K562 (cell line): ENCODE results near the gene CTSF. TPM values are rescaled to one million over a fixed set of nuclear protein-coding genes. Genes with fewer than 3 reads are reported as not detected.

Source experiments
- BCL6 ChIP-seq: fragments of 250-450 bp; sonication (Bioruptor Pico); IDR thresholded peaks from 2 replicates; pipeline ENCODE4 v1.4.0; 2020
- BMI1 ChIP-seq: fragments of 150-350 bp; IDR thresholded peaks from 2 replicates; pipeline ENCODE4 v1.6.1; 2014; ENCODE audit warnings: low read length
- BRD4 ChIP-seq: fragments of 200-600 bp; sonication (generic); IDR thresholded peaks from 2 replicates; pipeline ENCODE4 v1.6.1; 2017; ENCODE audit warnings: inconsistent platforms
- CUX1 ChIP-seq: fragments of 200-800 bp; sonication (Bioruptor generic); IDR thresholded peaks from 2 replicates; pipeline ENCODE4 v1.6.1; 2016; ENCODE audit warnings: missing genetic modification characterization, missing compliant biosample characterization
- DDX20 ChIP-seq: fragments of 450-650 bp; IDR thresholded peaks from 2 replicates; pipeline ENCODE4 v1.6.1; 2016; ENCODE audit warnings: missing genetic modification characterization, low read depth, mild to moderate bottlenecking, missing compliant biosample characterization, moderate library complexity
- EP300 ChIP-seq: IDR thresholded peaks from 2 replicates; pipeline ENCODE4 v1.6.1; 2012; ENCODE audit warnings: low read length, improper control_type of control experiment
- FOXK2 ChIP-seq, 2 experiments: fragments of 450-650 bp; IDR thresholded peaks in 1 of 2; conservative IDR thresholded peaks in 1 of 2; 2 replicates each; pipeline ENCODE4 v1.6.1; 2016; ENCODE audit warnings: low read depth in 2 of 2, mild to moderate bottlenecking in 1 of 2
- HMG20A ChIP-seq: fragments of 450-650 bp; formaldehyde crosslinking; conservative IDR thresholded peaks from 2 replicates; pipeline ENCODE4 v1.4.0; 2020; ENCODE audit warnings: mild to moderate bottlenecking, mixed read lengths
- JUN ChIP-seq, 2 experiments: sonication (generic) in 1 of 2; formaldehyde crosslinking in 1 of 2; IDR thresholded peaks; 2 replicates each; pipeline versions ENCODE4 v1.6.1 to v1.8.0; 2012 to 2022; ENCODE audit warnings: borderline replicate concordance in 2 of 2, mild to moderate bottlenecking in 2 of 2, improper control_type of control experiment in 1 of 2, low read depth in 1 of 2, low read length in 1 of 2, missing genetic modification reagents in 1 of 2
- MAZ ChIP-seq, 2 experiments: fragments of 450-650 bp in 1 of 2; sonication (generic) in 1 of 2; formaldehyde crosslinking; IDR thresholded peaks in 1 of 2; conservative IDR thresholded peaks in 1 of 2; 2 replicates each; pipeline versions ENCODE4 v1.4.0 to v1.5.0; 2020; ENCODE audit warnings: mild to moderate bottlenecking in 1 of 2, missing genetic modification reagents in 1 of 2
- NEUROD1 ChIP-seq: fragments of 150-350 bp; IDR thresholded peaks from 2 replicates; pipeline ENCODE4 v1.6.1; 2014; ENCODE audit warnings: borderline replicate concordance, low read length, low read depth; ENCODE audit not compliant: partially characterized antibody
- PHF8 ChIP-seq: fragments of 200-600 bp; sonication (generic); IDR thresholded peaks from 2 replicates; pipeline ENCODE4 v1.6.1; 2012; ENCODE audit warnings: mixed run types, mild to moderate bottlenecking, inconsistent platforms, low read length, moderate library complexity, borderline replicate concordance
- POLR2AphosphoS2 ChIP-seq: IDR thresholded peaks from 2 replicates; pipeline ENCODE4 v1.6.1; 2012; ENCODE audit warnings: low read length, improper control_type of control experiment
- POLR2AphosphoS5 ChIP-seq: IDR thresholded peaks from 2 replicates; pipeline ENCODE4 v1.6.1; 2011; ENCODE audit warnings: mild to moderate bottlenecking, low read depth, low read length, moderate library complexity; ENCODE audit not compliant: control insufficient read depth, insufficient read depth
- RFX7 ChIP-seq: fragments of 250-450 bp; sonication (Bioruptor Pico); IDR thresholded peaks from 2 replicates; pipeline ENCODE4 v1.5.1; 2021; ENCODE audit warnings: mild to moderate bottlenecking
- TRIM28 ChIP-seq: fragments of 450-650 bp; IDR thresholded peaks from 2 replicates; pipeline ENCODE4 v1.6.1; 2017
- ZC3H4 ChIP-seq: sonication (generic); formaldehyde crosslinking; IDR thresholded peaks from 2 replicates; pipeline ENCODE4 v1.9.0; 2021; ENCODE audit warnings: missing genetic modification reagents, borderline replicate concordance
- ZKSCAN8 ChIP-seq: fragments of 200-800 bp; sonication (Bioruptor generic); IDR thresholded peaks from 2 replicates; pipeline ENCODE4 v1.6.1; 2016; ENCODE audit warnings: missing genetic modification characterization, missing compliant biosample characterization
- ZNF239 ChIP-seq: fragments of 250-450 bp; sonication (Bioruptor Pico); IDR thresholded peaks from 2 replicates; pipeline ENCODE4 v1.4.0; 2020; ENCODE audit warnings: mild to moderate bottlenecking
- ZNF408 ChIP-seq: fragments of 250-450 bp; sonication (Bioruptor Pico); IDR thresholded peaks from 2 replicates; pipeline ENCODE4 v1.4.0; 2020; ENCODE audit warnings: low read depth, mild to moderate bottlenecking, moderate library complexity
- ZNF445 ChIP-seq: fragments of 250-450 bp; sonication (Bioruptor Pico); IDR thresholded peaks from 2 replicates; pipeline ENCODE4 v1.4.0; 2020; ENCODE audit warnings: low read depth, mild to moderate bottlenecking, moderate library complexity
- polyA plus RNA-seq, 8 experiments: library from polyadenylated mRNA; depleted of rRNA in 4 of 8; stranded (reverse) in 5 of 8; unstranded in 3 of 8; fragments of >200 nt; fragmentation: Nextera tagmentation in 2 of 8; fragmentation: Illumina TruSeq in 1 of 8; extraction: Ambion mirVana in 2 of 8; extraction: Trizol in 1 of 8; gene quantifications; 2 replicates each; pipeline versions ENCODE4 v1.2.1 to v1.2.3, GENCODE V29; 2011 to 2014; ENCODE audit warnings: inconsistent platforms in 1 of 8, missing spikeins in 1 of 8
- total RNA-seq, 7 experiments: library from RNA; depleted of rRNA in 6 of 7; stranded (reverse); fragments of >200 nt in 6 of 7; fragmentation: Illumina TruSeq in 2 of 7; extraction: Trizol in 2 of 7; gene quantifications; 2 replicates each; pipeline versions ENCODE4 v1.2.1 to v1.2.3, GENCODE V29; 2011 to 2021; ENCODE audit warnings: low replicate concordance in 1 of 7
- TF ChIP-seq, protein P1 (sequence below): fragments of 450-650 bp; formaldehyde crosslinking; IDR thresholded peaks from 2 replicates; pipeline ENCODE4 v1.4.0; 2020; ENCODE audit warnings: mild to moderate bottlenecking, moderate library complexity

Gene CTSF
- total and polyA plus RNA-seq, 9 of the 15 experiments (the other 6 are each of a cell fraction or from before 2014, with no cell fraction given) = 0.41 to 10.5 (median 3.8) TPM

DNA sequence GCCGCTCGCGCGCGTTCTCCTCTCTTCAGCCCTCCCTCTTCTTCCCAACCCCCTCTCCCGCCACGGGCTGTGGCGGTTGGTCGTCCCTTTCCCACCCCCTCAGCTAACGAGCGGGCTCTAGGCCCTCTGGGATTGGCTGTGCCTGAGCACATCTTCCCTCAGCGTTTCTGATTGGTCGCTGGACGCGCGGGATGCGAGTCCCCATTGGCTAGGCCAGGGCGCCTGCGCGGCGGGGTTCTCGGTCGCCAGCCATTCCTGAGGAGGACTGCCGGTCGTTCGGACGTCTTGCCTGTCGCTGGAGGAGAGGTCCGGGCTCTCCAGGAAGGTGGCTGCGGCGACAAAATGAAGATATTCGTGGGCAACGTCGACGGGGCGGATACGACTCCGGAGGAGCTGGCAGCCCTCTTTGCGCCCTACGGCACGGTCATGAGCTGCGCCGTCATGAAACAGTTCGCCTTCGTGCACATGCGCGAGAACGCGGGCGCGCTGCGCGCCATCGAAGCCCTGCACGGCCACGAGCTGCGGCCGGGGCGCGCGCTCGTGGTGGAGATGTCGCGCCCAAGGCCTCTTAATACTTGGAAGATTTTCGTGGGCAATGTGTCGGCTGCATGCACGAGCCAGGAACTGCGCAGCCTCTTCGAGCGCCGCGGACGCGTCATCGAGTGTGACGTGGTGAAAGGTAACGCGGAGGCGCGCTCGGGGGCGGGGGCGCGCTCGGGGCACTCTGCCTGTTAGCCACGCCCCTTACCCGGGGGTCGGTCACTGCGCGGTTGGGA is 48.2 kb upstream of the CTSF start, which contains the start of gene RBM14 (continued):
- TF ChIP-seq MAZ (CRISPR knock-in tag; conservative IDR thresholded peaks at IDR 0.05 in 1 of 2, IDR thresholded peaks at IDR 0.05 in 1 of 2) (peak in 1 of 2 experiments; percentile 86), POLR2AphosphoS2 (peak; percentile 96), ZKSCAN8 (CRISPR knock-in tag) (no peak), POLR2AphosphoS5 (peak; percentile 97), TRIM28 (0 out of 2 replicates have a peak, but pooled peaks have one; percentile 12), CUX1 (CRISPR knock-in tag) (no peak), RFX7 (CRISPR knock-in tag) (no peak), BMI1 (no peak), ZNF445 (CRISPR knock-in tag) (no peak), ZNF408 (CRISPR knock-in tag) (no peak), NEUROD1 (peak; percentile 93), BCL6 (CRISPR knock-in tag) (no peak), DDX20 (tag) (no peak), FOXK2 (conservative IDR thresholded peaks at IDR 0.05 in 1 of 2, IDR thresholded peaks at IDR 0.05 in 1 of 2; ENCODE audit: low read depth in 2 of 2) (peak; percentile 20 to 58; a peak in 1 of 4 replicates), HMG20A (no peak), EP300 (peak; percentile 66), JUN (IDR thresholded peaks at IDR 0.05; ENCODE audit: borderline replicate concordance, low read depth, low read length) (no peak), JUN (CRISPR knock-in tag; IDR thresholded peaks at IDR 0.05; ENCODE audit: borderline replicate concordance) (0 out of 2 replicates have a peak, but pooled peaks have one; percentile 69), BRD4 (no peak), ZNF239 (CRISPR knock-in tag) (no peak), ZC3H4 (CRISPR knock-in tag) (no peak), PHF8 (peak; percentile 96)
- TF ChIP-seq, protein P1, sequence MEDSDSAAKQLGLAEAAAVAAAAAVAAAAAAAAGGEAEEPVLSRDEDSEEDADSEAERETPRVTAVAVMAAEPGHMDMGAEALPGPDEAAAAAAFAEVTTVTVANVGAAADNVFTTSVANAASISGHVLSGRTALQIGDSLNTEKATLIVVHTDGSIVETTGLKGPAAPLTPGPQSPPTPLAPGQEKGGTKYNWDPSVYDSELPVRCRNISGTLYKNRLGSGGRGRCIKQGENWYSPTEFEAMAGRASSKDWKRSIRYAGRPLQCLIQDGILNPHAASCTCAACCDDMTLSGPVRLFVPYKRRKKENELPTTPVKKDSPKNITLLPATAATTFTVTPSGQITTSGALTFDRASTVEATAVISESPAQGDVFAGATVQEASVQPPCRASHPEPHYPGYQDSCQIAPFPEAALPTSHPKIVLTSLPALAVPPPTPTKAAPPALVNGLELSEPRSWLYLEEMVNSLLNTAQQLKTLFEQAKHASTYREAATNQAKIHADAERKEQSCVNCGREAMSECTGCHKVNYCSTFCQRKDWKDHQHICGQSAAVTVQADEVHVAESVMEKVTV (CRISPR knock-in tag) = no peak
